HCT116 (cell line): Measurements from ENCODE around the gene VGF.

Experiments used
- EZH2phosphoT487 ChIP-seq: fragments of 200-600 bp; IDR thresholded peaks from 2 replicates; pipeline ENCODE4 v1.6.1; 2018; ENCODE audit warnings: antibody characterized with exemption, borderline replicate concordance
- POLR2A ChIP-seq: IDR thresholded peaks from 2 replicates; pipeline ENCODE4 v1.7.0; 2011; ENCODE audit warnings: borderline replicate concordance; ENCODE audit not compliant: insufficient read depth, insufficient read length; ENCODE audit errors: extremely low read depth
- SRF ChIP-seq: IDR thresholded peaks from 2 replicates; pipeline ENCODE4 v1.6.1; 2012; ENCODE audit warnings: low read depth
- TCF7L2 ChIP-seq: IDR thresholded peaks from 2 replicates; pipeline ENCODE4 v1.7.0; 2011; ENCODE audit warnings: borderline replicate concordance, inconsistent platforms; ENCODE audit not compliant: insufficient read depth, insufficient read length; ENCODE audit errors: extremely low read depth
- TF ChIP-seq, protein P1 (sequence below), 3 experiments: fragments of 200-600 bp in 1 of 3; sonication (generic) in 1 of 3; IDR thresholded peaks in 2 of 3; conservative IDR thresholded peaks in 1 of 3; 2 replicates each; pipeline ENCODE4 v1.5.1; 2012 to 2017; ENCODE audit warnings: low read depth in 2 of 3, low read length in 2 of 3, antibody characterized with exemption in 1 of 3, borderline replicate concordance in 1 of 3, control low read depth in 1 of 3, mild to moderate bottlenecking in 1 of 3, mixed read lengths in 1 of 3, mixed run types in 1 of 3, moderate library complexity in 1 of 3; ENCODE audit not compliant: insufficient read depth in 1 of 3

DNA sequence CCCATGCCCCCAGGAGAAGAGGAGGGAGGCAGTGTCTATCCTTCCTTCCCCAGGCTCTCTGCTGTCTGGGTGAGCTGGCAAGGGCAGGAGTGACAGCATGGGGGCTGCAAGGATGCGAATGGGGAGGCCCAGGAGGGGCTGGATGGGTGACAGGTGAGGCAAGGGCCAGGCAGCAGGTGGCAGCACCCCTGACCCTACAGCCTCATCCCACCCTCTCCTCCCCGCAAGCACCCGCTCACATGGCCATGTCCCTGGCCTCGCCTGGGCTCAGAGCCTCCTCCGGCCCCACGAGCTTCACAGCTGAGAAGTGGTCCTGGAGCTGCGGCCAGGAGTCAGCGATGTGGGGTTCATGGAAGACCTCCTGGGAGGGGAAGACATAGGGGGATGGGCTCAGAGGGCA is 46.6 kb upstream of the VGF start:
- TF ChIP-seq SRF (no peak), POLR2A (no peak), TCF7L2 (no peak), EZH2phosphoT487 (no peak)
- TF ChIP-seq, protein P1, sequence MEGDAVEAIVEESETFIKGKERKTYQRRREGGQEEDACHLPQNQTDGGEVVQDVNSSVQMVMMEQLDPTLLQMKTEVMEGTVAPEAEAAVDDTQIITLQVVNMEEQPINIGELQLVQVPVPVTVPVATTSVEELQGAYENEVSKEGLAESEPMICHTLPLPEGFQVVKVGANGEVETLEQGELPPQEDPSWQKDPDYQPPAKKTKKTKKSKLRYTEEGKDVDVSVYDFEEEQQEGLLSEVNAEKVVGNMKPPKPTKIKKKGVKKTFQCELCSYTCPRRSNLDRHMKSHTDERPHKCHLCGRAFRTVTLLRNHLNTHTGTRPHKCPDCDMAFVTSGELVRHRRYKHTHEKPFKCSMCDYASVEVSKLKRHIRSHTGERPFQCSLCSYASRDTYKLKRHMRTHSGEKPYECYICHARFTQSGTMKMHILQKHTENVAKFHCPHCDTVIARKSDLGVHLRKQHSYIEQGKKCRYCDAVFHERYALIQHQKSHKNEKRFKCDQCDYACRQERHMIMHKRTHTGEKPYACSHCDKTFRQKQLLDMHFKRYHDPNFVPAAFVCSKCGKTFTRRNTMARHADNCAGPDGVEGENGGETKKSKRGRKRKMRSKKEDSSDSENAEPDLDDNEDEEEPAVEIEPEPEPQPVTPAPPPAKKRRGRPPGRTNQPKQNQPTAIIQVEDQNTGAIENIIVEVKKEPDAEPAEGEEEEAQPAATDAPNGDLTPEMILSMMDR (IDR thresholded peaks at IDR 0.05 in 2 of 3, conservative IDR thresholded peaks at IDR 0.05 in 1 of 3; ENCODE audit: borderline replicate concordance in 1 of 3, insufficient read depth in 1 of 3, low read depth in 2 of 3, low read length in 2 of 3), result no peak
